Activated CD4-positive, alpha-beta T cell treated with anti-CD3 and anti-CD28 coated beads for 48 hours (primary cell): ENCODE measurements around the gene MEF2C.

Experiments
- DNase-seq: peaks from one replicate; pipeline ENCODE4 v3.0.0-alpha.2; 2020

Gene MEF2C

DNA sequence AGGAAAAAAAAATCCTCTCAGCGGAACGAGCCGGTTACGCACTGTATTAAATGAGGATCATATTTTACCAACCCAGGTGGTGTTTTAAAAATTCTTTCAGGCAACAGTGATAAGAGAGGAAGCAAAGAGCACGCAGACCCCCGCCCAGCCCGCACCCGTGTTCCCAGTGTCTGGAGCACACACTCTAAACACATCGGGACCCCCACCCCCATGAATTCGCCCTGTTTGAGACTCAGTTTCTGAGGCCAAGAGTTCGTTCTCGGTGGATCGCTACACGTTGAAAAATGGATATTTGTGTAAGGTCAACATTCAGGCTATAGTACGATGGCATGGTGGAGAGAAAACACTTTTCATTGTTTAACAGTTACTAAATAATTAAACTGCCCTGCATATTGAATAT, 196.3 kb downstream of the MEF2C start:
- no peak for DNase-seq

DNA sequence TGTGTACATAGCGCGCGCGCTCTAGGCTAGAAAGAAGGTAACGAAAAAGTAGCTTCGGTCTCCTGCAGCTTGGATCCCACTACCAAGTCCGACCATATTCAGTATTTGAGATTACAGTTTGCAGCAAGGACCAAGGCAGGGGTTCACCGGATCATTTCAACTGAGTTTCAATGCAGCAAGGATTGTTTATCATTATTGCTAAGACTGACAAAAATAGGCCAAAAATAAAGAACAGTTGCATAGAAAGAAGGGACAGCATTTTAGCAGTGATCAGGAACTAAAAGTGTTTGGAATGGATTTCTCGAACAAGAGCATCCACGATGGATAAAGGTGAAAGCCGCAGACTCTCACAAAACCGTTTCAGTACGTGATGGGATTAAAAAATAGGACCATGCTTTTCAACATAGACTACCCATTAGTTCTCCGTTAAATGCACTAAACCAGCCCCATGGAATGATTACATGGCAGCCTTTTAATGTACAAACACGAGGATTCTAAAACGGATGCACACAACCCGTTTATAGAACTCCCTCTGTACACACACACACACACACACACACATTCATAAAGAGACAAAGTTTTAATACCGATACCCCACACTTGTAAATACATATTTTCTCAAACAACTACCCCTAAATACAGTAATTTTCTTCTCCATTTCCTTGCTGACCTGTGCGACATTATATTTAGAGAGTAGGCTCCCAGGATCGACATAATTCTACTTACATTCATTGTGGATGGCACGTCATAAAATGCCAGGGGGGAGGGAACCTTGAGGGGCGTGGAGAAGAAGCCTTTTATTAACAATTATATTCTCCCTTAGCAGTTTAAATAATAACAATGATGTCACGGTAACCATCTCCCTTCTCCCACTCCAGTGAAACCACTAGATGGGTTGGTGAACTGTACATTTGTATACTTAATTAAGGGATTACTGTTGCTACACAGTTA, 197.1 kb downstream of the MEF2C start:
- no peak for DNase-seq

DNA sequence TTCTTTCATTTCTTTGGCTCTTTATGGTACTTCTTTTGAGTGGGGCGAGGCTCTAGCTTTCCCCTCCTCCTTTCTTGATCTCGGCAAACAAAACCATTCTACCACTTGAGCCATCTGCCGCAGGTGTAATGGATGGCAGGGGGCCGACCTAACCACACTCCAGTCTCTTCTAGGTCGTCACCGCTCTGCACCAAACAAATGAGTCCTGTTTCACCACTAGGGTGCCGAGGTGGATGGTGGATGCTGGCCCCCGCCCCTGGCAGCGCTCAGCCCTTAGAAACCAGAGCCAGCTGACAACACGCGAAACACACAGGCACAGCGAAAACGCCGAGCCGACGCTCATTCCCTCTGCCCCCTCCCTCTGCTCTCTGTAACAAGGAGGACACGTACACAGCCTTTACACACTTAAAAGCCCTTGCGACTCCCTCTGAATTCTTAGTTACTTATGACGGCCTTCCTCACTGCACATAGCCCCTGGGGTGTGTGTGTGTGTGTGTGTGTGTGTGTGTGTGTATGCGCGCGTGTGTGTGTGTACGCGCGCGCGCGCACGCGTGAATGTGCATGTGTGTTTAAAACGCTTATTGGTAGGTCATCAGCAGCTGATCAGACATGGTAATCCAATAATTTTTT, 199.4 kb downstream of the MEF2C start:
- DNase-seq: peak; percentile 50

DNA sequence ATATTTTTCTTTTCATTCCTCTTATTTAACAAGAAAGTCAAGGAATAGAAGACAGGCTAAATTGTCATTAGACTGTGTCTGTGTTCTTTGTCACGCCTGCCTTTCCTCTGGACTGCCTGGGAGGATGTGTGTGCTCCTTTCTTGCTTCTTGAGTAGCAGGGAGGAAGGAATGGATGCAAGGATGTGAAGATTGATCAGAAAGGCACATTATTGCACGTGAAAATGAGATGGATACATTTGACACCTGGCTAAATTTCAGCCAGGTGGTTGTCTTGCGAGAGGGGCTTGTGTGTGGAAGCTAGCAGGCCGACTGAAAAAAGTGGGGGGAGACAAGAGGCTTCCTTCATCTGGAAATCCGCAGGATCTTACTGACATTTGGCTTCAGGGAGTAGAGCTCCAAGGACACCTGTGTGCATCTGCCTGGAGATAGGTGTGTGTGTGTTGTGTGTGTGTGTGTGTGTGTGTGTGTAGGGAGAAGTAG, 200.1 kb downstream of the MEF2C start:
- no peak for DNase-seq

DNA sequence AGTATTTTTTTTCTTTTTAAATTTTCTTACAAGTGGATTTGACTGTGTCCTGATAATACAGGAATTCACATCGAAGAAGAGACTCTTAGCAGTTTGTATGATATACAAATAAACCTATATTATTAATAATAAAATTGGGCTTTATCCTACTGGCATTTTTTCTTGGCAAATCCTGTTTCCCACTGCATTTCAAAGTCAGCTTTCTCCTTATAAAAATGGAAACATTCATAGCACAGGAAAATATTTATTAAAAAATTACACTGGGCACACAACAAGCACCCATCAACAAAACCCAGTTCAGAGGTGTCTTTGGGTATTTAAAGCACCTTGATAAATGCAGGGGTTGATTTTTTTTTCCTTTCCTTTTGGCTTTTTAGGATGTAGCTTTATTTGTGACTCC, 200.9 kb downstream of the MEF2C start:
- no peak for DNase-seq

DNA sequence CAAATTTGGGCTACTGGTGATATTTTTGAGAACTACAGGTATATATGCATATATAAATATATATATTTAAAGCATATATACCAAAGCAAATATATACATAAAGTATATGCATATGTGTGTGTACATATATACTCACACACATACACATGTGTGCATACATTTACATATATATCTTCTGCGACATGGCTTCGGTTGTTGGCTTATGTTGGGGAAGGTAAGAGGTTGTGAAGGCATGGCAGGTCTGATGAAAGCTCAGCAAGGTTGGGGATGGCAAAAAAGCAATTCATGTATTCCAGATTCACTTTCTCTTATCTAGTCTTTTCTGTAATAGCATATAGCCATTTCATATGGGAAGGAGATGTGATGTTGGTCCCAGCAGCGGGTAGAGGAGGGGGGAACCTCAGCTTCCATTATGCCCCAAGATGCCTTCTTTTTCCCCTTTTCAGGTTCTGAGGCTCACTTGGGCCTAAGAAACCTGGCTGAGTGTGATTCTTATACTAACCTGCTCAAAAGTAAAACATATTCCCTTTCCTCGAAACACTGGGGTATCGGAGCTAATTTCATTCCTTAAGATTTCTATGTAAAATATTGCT, 201.7 kb downstream of the MEF2C start:
- DNase-seq: no peak

DNA sequence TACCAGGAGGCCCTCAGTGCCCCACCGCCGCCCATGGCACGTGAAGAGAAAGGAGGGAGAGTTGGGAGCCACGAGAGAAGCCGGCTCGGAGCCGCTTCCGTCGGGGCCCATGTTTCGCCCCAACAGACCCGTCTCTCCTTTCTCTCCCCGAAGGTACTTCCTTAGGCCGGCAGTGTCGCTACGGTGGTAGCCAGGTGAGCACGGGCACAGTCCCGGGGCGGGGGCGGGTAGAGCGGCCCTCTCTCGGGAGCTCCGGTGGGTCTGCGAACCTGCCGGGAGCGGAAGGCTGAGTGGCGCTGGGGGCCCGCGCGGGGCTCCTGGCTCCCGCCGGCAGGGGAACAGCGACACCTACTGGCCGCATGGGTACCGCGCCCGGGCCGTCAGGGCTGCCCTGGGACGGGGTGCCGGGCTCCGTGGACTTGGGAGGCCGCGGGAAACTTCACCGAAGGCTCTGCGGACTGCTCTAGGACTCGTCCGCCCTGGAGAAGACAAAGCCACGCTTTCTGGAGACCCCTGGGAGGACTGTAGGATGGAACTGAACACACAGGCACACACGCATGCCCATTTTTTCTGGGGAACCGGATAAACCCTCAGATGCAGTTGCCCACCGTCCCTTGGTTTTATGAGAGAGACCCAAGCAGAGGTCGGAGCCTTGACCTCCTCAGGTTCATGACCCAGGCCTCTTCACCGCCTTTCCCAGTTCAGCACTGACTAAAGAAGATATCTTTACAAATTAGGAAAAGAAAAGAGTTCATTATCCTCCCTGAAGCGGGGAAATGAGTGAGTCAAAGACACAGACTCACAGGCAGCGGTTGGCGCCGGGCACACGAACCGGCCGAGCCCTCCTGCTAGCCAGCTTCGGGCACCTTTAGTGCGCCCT, 202.5 kb downstream of the MEF2C start:
- DNase-seq: peak; percentile 86

DNA sequence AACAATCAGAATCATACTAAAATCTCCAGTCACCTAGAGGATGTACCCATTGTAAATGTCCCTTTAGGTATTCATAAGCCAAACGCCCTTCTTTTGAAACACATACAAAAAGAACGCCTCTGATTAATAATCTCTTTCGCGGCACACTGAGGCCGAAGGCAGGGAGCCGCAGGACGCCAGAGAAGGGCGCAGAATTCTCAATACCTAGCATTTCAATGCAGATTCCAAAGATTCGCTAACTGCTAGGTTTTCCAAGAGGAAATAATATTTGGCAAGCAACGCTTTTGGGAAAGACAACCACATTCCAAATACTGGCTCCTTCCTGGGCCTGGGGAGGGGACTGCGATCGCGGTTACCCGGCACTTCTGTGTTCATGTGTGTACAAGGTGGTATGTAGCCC, 203.3 kb downstream of the MEF2C start:
- no peak for DNase-seq

DNA sequence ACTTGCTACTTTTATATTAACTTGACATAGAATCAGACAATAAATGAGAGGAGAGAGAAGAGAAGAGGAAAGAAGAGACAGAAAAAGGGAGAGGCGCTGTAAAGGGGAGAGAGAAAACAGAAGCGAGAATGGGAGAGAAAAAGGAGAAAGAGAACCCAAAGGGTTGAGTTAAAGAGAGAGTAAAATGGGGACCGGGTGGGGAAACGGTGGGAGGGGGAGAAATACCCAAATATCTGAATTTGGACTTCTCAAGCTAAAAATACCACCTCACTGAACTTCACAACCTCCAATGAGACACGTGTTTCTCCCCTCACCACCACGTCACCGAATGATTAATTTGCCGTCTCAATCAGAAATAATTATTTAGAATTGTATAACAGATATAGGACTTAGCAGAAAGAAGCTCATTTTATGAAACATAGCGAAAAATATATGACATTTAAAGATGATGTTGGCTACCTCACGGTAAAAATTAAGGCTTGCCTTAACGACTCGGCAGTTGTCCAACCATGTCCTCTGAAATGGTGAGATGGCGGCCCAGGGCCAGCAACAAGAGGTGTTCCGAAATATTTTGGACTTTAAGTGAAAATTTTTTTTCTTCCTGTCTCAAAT, 204.1 kb downstream of the MEF2C start:
- DNase-seq: no peak

DNA sequence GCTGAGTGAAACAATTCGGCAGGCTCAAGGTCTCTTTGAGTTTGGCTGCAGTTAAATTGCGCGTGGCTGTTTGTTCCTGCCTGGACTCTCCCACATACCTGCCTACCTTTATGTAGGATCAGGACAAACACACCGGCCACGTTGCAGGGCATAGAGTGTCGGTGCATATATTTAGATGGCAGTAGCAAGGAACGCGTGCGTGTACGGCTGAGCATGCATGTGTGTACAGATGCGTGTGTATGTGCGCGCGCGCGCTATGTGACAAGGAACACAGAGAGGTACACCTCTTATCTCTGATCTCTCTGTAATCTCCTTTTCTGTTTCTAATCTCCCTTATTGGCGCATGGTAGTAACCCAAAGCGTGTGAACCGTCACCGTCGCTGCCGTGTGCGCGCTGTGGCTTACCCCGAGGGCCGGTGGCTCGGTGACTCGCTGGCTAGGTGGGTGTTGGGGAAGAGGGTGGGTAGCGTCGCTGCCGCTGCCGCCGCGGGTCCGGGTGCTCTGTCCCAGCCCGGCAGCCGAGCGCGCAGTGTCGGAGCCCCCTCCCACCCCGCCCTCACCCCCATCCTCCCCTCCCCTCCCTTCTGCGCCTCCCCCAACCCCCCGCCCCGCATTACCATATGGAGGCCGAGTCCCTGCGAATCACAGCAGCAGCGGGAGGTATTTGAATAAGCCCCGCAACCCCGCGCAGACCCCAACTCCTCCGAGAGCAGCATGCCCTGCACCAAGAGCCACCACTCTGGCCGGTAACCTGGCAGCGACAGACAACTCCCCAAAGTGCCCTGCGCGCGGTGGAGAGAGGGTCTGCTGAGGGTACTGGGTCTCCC, 204.8 kb downstream of the MEF2C start:
- DNase-seq: no peak

DNA sequence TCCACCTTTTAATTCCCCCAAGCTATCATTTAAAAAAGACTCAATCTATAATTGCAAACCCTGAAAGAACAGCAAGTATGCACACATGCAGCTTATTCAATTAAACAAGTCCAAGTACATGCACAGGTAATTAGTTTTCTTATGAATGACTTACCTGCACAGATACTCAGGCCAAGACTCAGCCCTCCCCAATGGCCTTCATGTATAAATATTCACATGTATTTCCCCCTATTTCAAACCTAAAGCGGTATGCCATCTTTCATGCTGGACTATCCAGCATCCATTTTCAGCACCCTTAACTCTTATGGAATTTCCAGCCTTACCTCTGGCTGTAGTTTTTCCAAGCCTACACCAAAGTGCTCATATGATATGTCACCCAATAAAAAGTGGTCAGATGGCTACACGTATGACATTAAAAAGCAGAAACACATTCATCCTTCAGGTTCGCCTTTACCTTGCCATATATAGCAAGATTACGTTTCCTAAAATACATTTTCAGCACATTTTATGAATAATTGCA, 205.5 kb downstream of the MEF2C start:
- DNase-seq: no peak

DNA sequence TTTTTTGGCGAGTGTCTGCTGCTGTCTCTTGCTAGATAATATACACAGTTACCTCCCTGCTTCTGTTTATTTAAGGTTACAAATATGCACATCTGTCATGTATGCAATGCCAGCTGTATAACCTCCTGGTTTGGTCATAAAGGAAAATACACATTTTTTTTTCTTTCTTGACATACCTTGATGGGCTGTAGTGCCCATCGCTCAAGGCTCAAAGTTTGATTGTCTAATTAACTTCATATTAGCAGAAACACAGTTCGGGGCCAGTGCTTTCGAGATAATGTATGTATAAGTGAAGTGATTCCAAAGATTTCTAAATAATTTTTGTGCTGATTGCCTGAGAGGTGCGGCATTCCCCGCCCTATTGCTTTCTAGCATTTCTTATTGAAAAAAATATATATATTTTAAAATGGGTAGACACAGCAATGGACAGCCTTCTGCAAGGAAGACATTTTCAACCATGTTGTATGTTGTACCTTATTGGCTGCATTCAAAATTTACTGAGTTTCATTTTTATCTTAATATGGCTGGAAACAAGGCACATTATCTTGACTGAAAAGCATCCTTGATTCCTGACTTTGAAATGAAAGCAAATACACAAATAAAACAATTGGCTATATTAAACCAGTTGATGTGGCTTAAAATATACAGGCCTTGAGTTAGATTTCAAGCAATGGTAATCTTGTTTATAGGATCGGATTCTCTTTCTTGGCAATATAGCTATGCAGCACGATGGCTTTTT, 206.2 kb downstream of the MEF2C start:
- DNase-seq: no peak

DNA sequence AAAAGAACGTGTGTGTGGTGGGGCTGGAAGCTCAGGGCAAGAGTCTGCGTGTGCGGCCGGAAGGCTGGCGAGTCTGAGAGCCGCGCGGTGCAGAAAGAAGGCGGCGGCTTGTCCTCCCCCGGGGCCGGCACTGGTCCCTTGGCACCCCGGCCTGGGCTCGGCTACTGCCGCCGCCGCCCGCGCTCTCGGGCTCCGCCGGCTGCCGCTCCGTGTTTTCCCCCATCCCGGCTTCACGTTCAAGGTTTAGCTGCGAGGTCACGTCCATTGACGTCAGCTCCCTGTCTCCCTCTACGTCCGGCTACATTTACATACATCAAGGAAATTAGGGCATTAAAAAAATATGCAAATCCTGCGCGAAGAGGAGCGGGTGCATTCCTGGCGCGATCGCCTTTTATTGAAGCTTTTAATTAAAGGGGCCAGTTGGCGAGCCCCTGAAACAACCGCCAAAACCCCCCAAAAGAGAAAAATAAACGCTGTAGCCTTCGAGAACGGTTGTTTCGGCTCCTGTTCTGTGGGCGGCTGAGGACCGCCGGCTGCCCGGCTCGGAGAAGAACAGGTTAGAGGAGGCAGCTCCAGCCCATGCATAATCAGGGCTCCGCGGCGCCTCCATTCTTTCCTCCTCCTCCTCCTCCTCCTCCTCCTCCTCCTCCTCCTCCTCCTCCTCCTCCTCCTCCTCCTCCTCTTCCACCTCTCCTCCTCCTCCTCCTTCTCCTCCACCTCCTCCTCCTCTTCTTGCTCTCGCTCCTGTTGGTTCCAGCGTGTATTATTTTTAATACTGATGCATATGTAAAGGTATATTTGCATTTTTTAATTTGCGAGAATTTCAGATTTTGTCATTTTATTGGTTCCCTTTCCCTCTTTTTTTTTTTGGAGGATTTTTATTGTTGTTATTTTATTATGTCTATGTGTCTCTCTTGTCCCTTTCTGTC, 207.0 kb downstream of the MEF2C start:
- no peak for DNase-seq

DNA sequence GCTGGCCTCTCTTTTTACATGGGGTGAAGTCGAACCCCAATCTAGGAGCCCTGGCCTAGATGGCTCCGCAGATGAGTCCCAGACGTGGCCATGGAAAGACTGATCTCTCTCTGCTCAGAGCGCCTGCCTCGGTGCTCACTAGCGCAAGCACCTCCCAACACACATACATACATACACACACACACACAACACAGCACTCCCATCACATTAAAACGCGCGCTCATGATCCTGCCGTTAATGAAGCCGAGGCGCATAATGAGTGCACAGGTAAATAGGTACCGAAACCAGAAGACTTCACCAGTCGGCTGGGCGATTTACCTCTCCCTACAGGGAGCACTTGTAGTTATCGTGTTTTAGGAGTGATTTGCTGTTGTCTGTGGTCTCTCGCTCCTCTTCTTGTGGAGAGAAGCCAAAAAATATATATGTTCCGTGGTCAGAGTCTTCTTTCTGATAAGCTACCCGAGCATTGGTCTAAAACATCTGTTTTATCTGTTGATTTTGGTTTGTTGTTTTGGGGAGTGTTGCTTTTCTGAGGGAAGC, 207.7 kb downstream of the MEF2C start:
- no peak for DNase-seq

DNA sequence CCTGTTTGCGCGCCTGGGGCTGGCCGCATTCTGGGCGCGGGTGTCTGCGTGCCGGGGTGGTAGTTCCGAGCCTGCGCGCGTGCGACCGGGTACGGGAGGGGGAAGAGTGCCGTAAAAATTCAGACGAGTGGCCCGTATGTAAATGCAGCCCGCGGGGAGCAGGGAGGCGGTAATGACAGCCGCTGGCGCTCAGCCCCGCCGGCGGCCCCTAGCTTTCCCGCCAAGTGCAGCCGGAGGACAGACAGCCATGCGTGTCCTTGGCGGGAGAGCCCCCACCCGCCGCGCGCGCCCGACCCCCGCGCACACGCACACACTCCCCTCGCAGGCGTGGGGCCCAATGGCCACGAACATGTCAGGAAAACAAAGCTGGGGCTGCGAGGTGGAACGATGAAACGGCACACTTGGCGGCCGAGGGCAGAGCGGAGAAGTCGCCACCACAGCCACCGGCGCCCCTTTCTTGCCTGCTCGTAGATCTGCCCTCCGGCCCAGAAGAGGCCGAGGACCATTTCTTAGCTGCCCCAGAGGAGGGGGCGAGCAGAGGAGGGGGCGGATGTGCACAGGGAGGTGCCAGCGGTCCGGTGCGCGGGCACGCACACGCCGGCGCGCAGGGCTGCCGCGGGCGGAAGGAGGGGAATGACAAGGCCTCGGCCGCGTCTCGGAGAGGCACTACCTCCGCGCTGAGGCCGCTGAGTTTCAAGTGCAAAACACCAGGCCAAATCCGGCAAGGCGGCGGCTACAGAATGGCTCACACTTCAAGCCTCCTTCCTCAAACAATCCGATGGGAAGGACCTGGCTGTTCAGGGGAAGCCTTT, 208.4 kb downstream of the MEF2C start:
- DNase-seq: peak; percentile 62

DNA sequence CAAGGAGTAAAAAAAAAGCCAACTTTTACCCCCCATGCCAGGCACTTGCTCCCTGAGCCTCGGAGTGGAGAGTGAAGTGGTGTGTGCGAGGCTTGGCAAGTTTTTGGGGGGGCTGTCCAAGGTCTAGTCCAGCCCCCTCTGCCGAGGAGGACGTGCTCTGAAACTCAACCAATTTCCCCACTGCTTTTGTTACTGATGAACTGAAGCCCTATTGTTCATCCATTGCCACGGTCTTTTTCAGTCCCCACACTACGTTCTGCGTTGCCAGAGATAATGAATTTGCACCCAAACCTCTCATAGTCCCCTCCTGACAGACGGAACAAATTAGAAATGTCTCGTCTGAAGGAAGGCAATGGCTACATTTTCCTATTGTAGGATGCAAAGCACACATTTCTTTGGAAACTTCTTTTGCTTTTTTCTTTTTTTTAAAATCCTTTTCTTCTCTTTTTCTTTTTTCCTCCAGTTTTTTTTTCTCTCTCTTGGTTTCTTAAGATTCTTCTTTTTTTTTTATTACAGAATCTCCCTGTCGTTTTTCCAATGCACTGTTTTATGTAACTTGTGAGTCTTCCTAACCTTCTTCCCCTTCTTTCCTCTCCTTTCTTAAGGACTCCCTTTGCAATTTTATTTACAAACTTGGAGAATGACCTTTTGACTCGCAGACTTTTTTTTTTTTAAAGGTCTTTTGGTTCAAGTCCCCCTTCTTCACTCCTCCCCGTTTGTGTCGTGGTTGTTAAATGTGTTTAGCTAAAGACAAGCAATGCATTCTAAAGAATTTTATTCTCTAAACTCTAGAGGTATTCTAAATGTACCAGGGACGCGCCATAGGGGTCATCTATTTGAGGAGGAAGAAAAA, 209.5 kb downstream of the MEF2C start:
- DNase-seq: no peak

DNA sequence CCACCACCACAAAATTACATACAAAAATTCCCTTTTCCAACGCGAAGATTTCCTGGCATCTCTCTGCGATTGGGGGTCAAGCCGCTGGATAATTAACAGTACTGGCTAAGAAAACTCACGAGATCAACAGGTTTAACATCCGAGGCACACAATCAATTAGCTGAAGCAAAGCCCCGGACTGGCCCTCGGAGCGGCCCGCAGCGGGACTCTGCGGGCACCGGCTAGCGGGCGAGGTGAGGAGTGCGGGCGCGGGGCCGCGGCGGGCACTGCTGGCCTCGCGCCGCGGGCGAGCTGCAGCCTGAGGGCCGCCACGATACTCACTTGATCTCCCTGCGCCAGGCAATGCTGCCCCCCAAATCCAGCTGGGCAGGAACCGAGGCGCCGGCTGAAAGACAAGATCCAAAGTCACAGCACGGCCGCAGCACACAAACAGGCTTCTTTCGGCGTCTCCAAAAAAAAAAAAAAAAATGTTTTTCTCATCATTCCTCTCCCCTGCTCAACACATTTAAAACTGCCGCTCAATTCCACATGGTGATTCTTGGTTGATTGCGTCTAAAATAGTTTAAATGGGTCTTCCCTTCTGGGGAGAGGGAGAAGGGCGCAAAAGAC, 210.2 kb downstream of the MEF2C start:
- no peak for DNase-seq
